ENCODE data around the gene PBX2. TPM values are rescaled to one million over a fixed set of nuclear protein-coding genes. Genes with fewer than 3 reads are reported as not detected.

The PBX2 gene
- total RNA-seq, 1 donor from 2014 or later: 89.2 TPM

DNA sequence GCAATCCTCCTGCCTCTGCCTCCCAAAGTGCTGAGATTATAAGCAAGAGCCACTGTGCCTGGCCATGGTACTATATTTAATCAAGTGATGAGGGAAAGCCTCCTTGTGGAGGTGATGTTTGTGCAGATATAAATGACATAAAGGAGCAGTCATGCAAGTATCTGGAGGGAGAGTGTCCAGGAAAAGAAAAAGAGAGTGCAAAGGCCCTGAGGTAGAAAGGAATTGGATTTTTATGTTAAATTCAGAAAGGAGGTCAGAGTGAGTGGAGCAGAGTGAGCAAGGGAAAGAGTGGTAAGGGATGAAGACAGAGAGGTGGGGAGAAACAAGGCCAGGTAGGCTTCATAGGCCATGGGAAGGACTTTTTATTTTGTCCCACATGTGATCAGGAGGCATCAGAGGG, 52.5 kb downstream of the PBX2 start:
- DNase-seq (no peak), ATAC-seq (no peak)
- no peaks in the 10 kb centered on the region for H3K36me3 ChIP-seq
- no peaks in the 10 kb centered on the region for H3K9me3 ChIP-seq
- no peaks in the 10 kb centered on the region for H3K4me1 ChIP-seq
- peaks cover 5% of the 10 kb centered on the region for H3K27me3 ChIP-seq (ENCODE audit: low read depth)
- no peak overlapping the region for H3K27ac ChIP-seq
- intact Hi-C loops (cut with DNase I): no loop called here
- H3K4me3 ChIP-seq: no peak overlapping the region
- TF ChIP-seq, protein P1, sequence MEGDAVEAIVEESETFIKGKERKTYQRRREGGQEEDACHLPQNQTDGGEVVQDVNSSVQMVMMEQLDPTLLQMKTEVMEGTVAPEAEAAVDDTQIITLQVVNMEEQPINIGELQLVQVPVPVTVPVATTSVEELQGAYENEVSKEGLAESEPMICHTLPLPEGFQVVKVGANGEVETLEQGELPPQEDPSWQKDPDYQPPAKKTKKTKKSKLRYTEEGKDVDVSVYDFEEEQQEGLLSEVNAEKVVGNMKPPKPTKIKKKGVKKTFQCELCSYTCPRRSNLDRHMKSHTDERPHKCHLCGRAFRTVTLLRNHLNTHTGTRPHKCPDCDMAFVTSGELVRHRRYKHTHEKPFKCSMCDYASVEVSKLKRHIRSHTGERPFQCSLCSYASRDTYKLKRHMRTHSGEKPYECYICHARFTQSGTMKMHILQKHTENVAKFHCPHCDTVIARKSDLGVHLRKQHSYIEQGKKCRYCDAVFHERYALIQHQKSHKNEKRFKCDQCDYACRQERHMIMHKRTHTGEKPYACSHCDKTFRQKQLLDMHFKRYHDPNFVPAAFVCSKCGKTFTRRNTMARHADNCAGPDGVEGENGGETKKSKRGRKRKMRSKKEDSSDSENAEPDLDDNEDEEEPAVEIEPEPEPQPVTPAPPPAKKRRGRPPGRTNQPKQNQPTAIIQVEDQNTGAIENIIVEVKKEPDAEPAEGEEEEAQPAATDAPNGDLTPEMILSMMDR (IDR thresholded peaks at IDR 0.05): no peak

Small RNAs within 50 kb of the gene (microRNA-seq; reads per million reads assigned to microRNA genes)
- gene MIR6721 (ENCODE audit: borderline number of aligned reads) (not detected), gene MIR6833 (ENCODE audit: borderline number of aligned reads) (not detected)

Other genes with a start within 250 kb of the PBX2 start
- gene CFB, start 244.1 kb downstream of the PBX2 start, total RNA-seq: 85.6 TPM
- gene NELFE, start 231.2 kb downstream of the PBX2 start, total RNA-seq: 47.0 TPM
- gene SKIC2, start 231.0 kb downstream of the PBX2 start, total RNA-seq: 64.2 TPM
- gene DXO, start 218.1 kb downstream of the PBX2 start, total RNA-seq: 16.5 TPM
- gene C4A, start 208.1 kb downstream of the PBX2 start, total RNA-seq: 175 TPM
- gene C4B, start 175.4 kb downstream of the PBX2 start, total RNA-seq: 162 TPM
- 1.1 TPM for gene CYP21A2, start 151.8 kb downstream of the PBX2 start, total RNA-seq
- 120 TPM for gene TNXB, start 80.9 kb downstream of the PBX2 start, total RNA-seq
- 83.7 TPM for gene ATF6B, start 62.0 kb downstream of the PBX2 start, total RNA-seq
- 5.8 TPM for gene FKBPL, start 59.9 kb downstream of the PBX2 start, total RNA-seq
- 1.2 TPM for gene PRRT1, start 38.3 kb downstream of the PBX2 start, total RNA-seq
- 13.7 TPM for gene PPT2, start 36.1 kb downstream of the PBX2 start, total RNA-seq
- gene EGFL8, start 25.6 kb downstream of the PBX2 start, total RNA-seq: 13.4 TPM
- 51.2 TPM for gene AGPAT1, start 14.1 kb downstream of the PBX2 start, total RNA-seq
- gene RNF5, start 11.8 kb downstream of the PBX2 start, total RNA-seq: 44.9 TPM
- 882 TPM for gene AGER, start 5.9 kb downstream of the PBX2 start, total RNA-seq
- gene GPSM3, start 2.4 kb upstream of the PBX2 start, total RNA-seq: 76.2 TPM
- 63.6 TPM for gene NOTCH4, start 33.9 kb upstream of the PBX2 start, total RNA-seq
- gene TSBP1, start 181.7 kb upstream of the PBX2 start, total RNA-seq: not detected
- not detected for gene BTNL2, start 217.0 kb upstream of the PBX2 start, total RNA-seq
- gene HLA-DRA, start 249.7 kb upstream of the PBX2 start, total RNA-seq: 2,056 TPM